DMS114 treated with DMSO at 0.1 percent for 48 hours (cell line): ENCODE measurements around the gene KIF3C.
"Not testable (repeated sequence)": the region's sequence is repeated elsewhere in the genome, so short reads cannot be mapped to it uniquely, and the experiment has no call there.

ENCODE experiments used
- DNase-seq: peaks from one replicate; lab custom pipeline; 2025; ENCODE audit not compliant: unreplicated experiment; lab: John Stamatoyannopoulos, UW

KIF3C gene

DNA sequence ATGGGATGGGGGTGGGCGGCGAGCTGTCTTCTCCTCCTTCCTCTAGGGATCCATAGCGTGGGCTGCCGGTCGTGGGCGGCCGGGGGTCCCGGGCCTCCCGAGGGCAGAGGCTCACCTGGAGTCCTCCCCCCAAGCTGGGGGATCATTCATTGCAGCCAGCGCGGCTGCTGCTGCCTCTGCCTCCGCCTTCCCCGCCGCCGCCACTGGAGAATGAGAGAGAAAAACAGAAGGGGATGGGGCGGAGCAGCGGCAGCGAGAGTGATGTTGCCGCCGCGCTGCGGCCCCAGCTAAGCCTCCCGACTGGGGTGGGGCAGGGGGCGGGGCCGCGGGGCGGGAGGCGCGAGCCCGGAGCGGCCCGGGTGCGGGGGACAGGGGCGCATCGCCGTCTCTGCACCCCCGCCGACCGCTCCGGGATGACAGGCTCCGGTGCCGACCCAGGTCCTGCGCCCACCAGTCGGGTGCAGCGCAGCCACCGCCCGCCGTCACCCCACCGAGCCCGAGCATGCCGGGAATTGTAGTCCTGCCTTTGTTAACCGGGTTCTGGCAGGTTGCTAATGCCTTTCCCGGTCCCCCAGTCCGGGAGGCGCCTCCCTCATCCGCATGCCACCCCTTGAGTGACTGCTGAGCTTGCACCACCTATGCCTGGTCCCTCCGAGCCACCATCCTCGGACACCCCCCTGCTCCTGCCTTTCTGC, at the start of gene KIF3C:
Gene KIF3C (minus strand): TSS at position 225 of the 695 bp plus-strand sequence. CDS start 580 bp downstream, outside the sequence.
- DNase-seq, result peak; percentile 65

DNA sequence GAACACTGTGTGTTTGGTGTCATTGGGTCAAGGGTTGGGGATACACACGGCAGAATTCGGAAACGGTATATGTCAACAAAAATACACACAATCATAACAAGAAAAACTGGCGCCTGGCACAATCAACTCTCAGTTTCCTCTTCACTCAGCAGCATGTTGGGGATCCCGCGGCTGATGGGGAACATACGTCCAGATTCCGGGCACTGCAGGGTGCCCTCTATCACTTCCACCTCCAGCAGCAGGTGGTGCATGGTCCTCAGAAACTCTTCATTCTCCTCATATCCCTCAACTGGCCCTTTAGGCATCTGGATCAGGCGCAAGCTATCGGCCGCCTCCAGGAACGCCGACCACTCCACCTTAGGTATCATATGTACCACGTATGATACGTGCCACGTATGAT, 45.8 kb upstream of the KIF3C start:
- not testable (repeated sequence) for DNase-seq

DNA sequence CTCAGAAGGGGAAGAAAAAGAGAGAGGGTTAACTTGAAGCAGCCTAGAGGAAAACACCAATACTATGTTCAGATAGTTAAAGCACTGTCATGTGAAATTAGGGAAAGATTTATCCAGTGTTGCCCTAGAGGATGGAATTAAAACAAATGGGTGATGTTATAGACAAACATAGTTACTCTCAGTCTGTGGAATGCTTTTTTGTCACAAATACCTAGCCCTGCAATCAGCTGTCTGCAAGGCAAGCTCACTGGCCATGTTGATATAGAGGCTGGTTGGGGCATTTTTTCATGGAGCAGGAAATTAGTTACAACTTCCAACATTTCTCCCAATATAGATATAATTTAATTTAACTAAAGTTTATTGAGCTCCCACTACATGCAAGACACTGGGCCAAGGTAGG, 43.2 kb upstream of the KIF3C start:
- DNase-seq, result no peak

DNA sequence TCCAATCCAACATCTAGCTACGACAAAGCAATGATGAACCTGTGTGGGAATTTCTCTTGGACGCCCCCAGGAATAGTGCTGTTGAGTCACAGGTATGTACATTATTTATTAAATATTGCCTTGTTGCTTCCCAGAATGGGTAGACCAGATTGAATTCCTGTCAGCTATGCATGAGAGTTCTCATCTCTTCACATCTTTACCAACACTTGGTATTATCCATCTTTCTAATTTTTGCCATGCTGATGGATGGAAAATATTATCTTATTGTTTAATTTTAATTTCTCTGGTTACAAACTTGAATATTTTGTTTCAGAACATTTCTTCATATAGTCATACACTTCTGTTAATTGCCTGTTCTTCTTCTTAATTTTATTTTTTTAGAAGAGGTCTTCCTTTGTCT, 42.0 kb upstream of the KIF3C start:
- DNase-seq, result no peak

DNA sequence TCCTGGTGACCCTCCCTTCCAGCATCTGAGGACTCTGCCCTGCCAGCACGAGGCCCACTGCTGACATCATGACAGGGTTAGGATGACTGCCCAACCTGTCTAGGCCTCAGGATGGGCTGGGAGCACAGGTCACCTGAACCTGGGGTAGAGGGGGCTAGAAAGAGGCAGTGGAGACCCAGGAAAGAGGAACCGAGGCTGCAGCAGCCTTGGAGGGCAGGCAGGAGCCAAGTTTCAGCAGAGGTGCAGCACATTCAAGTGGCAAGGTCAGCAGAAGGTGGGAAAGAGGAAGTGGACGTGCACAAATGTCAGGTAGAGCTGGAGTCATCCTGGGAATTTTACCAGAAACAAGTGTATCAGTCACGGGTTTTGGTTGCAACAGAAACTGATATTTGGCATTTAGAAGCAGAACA, 37.9 kb upstream of the KIF3C start:
- no peak for DNase-seq

DNA sequence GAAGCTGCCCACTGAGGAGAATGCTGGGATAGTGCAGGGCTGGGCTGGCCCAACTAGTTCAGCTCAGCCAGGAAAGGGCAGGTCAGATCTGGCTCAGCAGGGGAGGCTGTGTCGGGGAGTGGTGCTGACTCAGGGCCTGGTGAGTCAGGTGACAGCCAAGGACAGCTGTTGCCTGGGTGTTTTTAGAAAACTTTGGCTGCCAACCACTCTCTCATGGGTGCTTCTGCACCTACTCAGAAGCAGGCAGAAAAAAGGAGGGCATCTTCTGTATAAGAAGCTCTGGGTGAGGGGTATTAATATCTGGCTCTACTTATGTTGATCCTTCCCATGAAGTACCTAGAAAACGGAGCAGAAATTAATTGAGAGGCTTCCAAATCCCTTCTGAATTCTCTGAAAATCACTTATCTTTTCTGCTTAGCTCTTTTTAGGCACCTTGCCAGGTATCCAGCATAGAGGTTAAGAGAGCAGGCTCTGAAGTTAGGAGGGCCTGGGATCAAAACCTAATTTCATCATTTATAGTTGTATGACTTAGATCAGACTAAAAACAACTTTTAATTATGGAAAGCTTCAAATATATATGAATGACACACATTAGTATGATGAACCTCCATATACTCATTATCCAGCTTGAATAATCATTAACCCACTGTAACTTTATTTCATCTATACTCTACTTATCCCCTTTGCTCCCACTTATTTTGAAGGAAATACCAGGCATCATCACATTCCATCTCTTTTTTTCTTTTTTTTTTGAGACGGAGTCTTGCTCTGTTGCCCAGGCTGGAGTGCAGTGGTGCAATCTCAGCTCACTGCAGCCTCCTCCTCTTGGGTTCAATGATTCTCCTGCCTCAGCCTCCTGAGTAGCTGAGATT, 36.1 kb upstream of the KIF3C start:
- DNase-seq, result no peak

DNA sequence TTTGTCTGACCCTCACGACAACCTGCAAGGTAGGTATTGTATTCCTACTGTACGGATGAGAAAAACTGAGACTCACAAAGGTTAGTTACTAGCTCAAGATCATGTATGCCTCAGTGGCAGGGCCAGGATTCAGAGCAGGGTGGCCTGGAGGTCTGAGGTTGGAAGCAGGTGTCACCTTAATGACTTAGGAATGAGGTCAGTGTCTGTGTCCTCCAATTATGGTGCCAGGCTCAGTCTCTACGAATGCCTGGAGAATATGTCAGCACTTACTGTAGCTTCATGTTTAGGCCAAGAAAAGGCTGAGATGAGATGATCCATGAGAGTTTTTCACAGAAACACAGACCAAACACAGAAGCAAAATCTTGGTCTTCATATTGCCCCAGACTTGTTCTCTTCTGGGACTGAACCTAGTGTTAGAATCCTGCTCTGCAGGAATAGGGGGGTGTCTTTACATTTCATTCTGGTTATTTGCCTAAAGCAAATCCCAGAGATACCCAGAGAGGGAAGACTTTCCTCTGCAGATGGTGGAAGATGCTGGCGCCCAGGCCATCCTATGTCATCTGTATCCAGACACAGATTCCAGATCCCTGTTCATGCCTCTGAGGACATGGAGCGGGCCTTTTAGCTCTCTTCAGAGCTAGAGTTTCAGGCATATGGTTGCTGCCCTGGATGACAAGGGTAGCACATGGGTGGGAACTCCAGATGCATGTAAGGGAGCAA, 35.3 kb upstream of the KIF3C start:
- no peak for DNase-seq

DNA sequence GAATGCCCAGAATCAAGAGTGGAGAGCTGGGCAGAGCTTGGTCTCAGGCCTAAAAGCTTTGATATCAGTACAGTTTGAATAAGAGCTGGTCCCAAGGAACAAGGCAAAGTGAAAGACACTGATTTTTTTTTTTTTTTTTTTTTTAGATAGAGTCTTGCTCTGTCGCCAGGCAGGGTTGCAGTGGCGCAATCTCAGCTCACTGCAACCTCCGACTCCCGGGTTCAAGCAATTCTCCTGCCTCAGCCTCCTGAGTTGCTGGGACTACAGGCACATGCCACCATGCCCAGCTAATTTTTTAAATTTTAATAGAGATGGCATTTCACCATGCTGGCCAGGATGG, 34.4 kb upstream of the KIF3C start:
- not testable (repeated sequence) for DNase-seq

DNA sequence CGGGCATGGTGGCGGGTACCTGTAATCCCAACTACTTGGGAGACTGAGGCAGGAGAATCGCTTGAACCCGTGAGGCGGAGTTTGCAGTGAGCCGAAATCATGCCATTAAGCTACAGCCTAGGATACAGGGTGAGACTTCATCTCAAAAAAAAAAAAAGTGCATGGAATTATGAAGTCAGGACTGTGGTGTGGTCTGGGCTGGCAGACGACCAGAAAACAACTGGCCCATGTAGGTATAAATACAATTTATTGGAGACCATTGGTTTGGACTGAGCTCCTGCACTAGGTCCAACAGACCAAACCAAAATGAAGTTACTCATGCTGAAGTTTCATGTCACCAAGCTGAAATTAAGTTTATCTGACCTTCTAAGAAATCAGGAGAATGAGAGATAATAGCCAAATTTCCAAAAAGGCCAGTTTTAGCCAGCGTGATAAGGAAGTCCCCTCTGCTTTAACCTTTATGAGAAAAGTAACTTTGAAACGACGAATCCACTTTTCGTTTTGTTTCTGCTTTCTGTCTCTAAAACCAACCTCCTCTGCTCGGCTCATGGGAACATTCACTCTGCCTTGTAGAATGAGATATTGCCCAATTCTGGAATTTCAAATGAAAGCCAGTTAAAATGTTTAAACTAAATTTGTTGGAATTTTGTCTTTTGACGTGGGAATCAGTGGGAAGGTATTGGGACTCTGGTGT, 33.9 kb upstream of the KIF3C start:
- no peak for DNase-seq

DNA sequence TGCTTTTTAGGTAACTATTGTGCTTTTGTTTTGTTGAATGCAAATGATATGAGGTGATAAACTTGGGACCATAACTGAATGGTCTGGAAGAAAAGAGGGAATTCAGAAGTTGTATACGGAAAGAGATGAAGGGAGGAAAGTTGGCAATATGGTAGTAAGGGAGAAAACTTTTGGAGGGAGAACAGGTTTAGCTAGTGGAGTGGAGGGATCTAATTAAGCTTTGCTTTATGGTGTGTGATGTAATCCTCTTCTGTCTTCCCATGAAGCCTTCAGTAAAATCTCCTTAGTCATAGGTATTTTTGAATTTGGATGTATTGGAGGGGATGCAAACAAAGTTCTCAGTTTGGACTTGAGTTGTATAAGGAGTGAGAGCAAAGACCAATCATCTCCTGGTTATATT, 31.4 kb upstream of the KIF3C start:
- no peak for DNase-seq

DNA sequence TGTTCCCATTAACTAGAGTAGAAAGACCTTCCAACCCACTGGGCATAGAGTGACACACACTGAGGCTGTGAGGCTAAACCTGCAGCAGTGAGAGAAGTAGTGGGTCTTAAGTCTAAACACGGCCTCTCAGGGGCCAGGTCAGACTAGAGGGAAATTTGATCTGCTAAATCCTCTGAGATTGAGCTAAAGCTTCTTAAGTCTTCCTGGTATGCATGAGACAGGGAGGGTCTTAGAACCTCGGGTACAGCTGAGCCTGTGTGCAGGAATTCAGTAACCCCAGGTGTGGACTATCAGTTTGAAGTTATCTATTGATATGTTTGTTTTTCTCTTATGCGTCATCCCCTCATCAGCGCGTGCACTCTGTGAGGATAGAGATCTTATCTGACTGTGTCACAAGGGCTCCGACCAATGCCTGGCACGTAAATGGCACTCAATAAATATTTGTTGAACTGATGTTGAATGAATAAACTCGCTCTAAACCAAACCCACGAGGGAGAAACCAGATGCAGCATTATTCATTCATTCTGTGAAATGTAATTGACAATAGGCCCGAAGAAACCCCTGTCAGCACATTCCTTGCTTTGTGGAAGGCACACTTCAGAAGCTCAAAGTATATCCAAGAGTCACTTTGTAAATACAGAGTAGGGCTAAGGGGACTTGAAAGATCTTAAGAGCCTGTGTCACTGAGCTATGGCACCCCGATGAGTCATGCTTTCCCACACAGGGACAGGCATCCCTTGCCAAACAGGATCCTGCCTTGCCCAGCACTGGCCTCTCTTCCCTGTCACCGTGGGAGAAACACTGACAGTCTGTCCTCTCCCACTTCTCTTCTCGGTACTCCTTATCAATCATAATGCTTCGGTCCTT, 29.9 kb upstream of the KIF3C start:
- DNase-seq, result no peak

DNA sequence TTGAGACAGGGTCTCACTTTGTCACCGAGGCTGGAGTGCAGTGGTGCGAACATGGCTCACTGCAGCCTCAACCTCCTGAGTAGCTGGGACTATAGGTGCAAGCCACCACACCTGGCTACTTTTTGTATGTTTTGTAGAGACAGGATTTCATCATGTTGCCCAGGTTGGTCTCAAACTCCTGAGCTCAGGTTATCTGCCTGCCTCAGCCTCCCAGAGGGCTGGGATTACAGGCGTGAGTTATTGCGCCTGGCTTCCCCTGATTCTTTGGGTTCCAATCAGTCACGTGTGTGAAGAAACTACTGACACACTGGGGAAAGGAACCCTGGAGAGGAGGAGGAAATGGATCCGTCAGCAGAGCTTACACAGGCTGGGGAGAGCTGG, 29.3 kb upstream of the KIF3C start:
- no peak for DNase-seq

DNA sequence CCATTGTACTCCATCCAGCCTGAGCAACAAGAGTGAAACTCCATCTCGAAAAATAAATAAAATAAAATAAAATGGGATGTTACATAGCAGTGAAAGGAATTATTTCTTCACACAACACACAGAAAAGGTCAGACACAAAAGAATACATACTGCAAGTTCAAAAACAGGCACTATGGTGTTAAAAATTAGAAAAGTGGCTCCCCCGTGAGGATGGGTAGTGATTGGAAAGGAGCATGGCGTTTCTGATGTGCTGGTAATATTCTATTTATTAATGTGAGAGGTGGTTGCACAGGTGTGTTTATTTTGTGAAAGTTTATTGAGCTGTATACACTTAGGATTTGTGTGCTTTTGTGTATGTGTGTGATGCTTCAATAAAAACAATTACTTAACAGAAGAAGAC, 28.6 kb upstream of the KIF3C start:
- DNase-seq, result no peak

DNA sequence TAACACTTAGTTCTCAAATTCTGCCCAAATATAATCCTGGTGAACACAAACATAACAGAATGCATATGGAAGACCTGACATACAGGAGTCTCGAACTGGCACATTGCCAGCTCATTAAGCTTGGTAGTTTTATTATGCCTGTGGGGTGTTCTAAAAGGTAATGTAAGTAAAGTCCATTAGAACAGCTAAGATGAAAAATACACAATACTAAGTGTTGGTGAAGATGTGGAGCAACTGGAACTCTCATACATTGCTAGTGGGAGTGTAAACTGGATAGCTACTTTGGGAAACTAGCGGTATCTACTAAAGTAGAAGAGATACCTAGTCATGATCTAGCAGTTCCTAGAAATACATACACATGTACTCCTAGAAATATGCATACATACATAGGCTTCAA, 27.3 kb upstream of the KIF3C start:
- DNase-seq, result no peak

DNA sequence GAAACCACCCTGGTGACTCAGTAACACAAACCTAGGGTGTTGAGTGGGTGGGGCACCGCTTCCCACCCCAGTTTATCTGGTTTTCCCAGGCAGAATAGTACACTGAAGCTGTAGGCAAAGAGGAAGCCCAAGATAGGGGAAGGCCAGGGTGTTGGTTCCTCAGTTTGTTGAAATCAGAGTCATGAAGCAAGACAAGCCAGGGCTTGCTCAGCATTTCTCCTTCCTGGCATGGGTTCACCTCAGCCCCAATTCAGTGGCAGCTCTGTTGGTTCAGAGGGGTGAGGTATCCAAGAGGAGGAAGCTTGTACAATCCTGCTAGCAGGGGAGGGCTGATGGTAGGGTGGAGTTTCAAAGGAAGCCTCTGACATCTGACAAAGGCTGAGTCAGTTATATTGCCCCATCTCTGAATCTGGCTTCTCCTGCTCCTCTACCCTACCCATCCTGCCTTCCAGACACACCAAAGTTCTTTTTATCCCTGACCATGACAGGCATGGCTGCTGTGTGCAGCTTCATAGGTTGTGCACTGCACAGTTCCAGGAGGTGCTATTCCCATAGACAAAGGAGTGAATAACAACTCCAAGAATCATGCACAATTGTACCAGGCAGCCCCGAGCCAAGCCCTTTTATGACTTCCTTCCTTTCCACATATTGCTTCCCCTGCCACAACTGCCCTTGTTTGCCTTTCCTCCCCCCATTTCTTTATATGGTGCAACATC, 26.7 kb upstream of the KIF3C start:
- DNase-seq, result no peak

DNA sequence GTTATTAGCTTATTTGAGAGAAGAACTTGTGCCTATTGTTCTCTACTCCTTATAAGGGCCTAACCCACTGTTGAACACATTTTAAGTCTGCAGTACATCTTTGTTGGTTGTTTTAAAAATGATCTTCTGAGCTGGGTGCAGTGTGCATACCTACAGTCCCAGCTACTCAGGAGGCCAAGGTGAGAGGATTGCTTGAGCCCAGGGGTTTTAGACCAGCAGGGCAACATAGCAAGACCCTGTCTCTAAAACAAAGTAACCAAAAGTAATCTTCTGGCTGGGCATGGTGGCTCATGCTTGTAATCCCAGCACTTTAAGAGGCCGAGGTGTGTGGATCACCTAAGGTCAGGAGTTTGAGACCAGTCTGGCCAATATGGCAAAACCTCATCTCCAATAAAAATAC, 25.8 kb upstream of the KIF3C start:
- no peak for DNase-seq

DNA sequence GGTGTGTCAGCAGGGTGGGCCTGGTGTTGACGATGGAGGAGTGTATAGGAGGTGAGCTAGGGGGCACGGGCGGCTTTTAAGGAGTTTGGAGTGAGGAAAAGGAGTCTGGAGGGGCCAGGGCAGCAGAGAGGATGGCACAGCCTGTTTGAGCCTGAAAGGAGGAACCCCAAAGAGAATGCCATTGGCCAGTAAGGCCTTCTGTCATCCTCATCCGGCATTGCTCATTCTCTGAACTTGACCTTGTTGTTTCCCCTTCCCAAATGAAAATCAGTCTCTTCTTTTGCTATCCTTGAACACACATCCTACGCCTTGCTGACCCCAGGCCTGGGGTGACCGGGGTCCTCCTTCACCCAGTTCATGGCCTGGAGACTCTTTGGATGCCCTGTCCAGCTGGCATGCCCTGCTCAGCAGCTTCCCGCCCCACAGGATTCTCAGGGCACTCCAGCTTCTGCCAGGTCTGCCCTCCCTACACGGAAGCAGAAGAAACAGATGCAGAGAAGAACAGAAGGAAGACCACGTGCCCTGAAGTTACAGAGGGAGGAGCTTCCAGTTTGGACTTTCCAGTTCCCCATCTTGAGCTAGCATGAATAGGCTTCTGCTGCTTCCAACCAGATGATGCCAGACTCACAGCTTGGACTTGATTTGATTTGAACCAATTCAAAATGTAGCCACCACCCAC, 20.5 kb upstream of the KIF3C start:
- no peak for DNase-seq

DNA sequence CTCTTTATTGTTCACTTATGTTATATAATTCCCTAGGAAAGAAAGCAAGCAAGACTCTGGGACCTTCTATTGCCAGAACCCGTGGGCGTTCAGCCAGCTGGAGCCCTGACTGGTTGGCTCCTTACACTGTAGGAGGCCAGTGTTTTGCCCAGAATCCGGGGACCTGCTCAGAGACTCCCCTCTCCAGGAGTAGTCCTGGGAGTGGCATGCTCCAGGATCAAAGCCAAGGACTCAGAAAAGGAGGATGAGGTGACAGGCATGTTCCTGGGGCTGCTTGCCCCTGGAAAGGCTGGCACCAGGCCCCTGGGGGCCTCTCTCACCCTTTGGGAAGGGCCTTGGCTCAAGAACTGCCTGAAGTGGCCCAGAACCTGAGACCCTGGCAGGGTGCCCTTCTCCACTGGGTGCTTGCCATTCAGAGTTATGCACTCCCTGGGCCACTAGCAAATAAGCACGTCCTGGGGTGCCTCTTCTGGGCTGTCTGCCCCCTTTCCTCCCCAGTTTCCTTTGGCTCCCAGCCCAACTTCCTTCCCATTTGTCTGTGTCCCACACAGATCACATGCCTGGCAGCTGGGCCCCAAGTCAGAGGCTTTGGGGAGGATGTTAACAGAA, 19.6 kb upstream of the KIF3C start:
- no peak for DNase-seq

DNA sequence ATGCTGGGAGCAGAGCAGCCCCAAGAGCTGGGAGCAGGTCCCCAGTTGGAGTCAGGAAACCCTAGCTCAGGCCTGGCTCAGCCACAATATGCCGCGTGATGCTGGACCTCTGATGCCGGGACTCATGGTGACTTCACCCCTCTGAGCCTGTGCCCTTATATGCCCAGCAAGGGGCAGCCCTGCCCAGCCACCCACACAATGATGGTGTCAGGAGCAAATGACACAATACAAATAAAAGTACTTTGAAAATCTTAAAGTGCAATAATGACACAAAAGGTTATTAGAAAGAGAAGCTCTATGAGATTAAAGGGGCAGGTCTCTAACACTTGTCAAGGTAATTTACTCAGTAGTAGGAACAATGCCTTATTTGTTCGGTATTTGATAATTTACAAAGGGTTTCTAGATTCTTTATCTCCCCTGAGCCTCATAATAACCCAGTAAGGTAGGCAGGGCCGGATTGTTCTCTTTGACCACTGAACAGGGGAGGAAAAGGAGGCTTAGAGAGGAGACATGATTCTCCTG, 18.3 kb upstream of the KIF3C start:
- DNase-seq, result no peak
